ENCODE results near the gene IBTK. TPM values are rescaled to one million over a fixed set of nuclear protein-coding genes. Genes with fewer than 3 reads are reported as not detected.

IBTK gene
- total RNA-seq, 1 experiment from 2014 or later: 24.1 TPM

DNA sequence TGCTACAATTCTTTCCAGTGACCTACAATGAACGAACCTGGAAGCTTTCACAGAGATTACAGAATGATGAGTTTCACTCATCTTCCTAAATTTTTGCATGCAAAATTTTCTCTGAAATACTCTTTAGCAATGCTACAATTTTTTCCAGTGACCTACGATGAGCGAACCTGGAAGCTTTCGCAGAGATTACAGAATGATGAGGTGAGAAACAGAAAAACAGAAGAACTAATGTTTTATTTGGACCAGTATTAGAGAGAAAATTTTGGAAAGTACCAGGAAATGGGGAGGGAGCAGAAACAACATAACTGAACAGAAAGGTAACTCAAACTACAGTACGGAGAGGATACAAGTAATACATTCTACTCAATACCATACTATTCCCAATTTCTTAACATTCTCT lies 75.0 kb downstream of the IBTK start:
- Mint-ChIP-seq H3K27me3 (ENCODE audit: low read depth) (no peaks in the 10 kb centered on the region), H3K4me1 (no peaks in the 10 kb centered on the region), H3K9me3 (no peaks in the 10 kb centered on the region), H3K4me3 (no peak overlapping the region), H3K36me3 (peaks cover 27% of the 10 kb centered on the region), H3K27ac (no peak overlapping the region)
- TF ChIP-seq, protein P1, sequence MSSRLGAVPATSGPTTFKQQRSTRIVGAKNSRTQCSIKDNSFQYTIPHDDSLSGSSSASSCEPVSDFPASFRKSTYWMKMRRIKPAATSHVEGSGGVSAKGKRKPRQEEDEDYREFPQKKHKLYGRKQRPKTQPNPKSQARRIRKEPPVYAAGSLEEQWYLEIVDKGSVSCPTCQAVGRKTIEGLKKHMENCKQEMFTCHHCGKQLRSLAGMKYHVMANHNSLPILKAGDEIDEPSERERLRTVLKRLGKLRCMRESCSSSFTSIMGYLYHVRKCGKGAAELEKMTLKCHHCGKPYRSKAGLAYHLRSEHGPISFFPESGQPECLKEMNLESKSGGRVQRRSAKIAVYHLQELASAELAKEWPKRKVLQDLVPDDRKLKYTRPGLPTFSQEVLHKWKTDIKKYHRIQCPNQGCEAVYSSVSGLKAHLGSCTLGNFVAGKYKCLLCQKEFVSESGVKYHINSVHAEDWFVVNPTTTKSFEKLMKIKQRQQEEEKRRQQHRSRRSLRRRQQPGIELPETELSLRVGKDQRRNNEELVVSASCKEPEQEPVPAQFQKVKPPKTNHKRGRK (CRISPR knock-in tag; IDR thresholded peaks at IDR 0.05; ENCODE audit: borderline replicate concordance): no peak
- ChIA-PET POLR2A (no interaction called here), CTCF (no interaction called here)
- no peak for ATAC-seq
- DNase-seq (ENCODE audit: low spot score): no peak

DNA sequence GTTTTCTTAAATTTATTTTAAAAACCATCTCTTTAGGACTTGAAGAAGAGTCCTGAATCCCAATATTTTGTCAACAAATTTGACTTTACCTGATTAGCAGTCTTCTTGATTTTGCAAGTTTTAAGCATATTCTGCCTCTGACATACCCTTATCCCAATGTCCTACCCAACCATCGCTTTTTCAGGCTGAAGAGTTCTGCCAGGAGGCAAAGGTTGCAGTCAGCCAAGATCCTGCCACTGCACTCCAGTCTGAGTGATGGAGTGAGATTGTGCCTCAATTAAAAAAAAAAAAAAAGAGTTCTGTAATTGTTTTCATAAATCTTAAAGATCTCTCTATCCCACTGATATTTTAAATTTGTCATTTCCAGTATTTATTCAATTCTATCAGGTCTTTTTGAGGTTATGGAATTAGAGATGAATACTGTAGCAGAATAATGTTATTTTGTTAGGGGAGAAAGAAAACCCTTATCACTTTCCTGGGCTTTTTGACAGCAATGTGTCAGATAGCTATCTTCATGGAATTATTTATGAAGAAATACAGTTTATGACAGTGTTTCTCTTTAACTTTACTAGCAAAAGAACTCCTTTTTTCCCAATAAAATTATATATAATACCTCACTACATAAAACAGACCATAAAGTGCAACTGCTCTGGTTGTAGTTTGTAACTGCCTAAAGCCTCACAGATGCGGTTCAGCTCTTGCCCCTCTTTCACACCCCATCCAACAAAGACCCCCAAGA lies 78.2 kb downstream of the IBTK start:
- no peak for DNase-seq (ENCODE audit: low spot score)
- no peaks in the 10 kb centered on the region for H3K27me3 Mint-ChIP-seq (ENCODE audit: low read depth)
- H3K9me3 Mint-ChIP-seq: no peaks in the 10 kb centered on the region
- POLR2A ChIA-PET: no interaction called here
- no peak overlapping the region for H3K4me3 Mint-ChIP-seq
- ATAC-seq: no peak
- CTCF ChIA-PET: no interaction called here
- peaks cover 27% of the 10 kb centered on the region for H3K36me3 Mint-ChIP-seq
- H3K27ac Mint-ChIP-seq: no peak overlapping the region
- no peaks in the 10 kb centered on the region for H3K4me1 Mint-ChIP-seq
- no peak for TF ChIP-seq CREB1 (CRISPR knock-in tag; IDR thresholded peaks at IDR 0.05)

DNA sequence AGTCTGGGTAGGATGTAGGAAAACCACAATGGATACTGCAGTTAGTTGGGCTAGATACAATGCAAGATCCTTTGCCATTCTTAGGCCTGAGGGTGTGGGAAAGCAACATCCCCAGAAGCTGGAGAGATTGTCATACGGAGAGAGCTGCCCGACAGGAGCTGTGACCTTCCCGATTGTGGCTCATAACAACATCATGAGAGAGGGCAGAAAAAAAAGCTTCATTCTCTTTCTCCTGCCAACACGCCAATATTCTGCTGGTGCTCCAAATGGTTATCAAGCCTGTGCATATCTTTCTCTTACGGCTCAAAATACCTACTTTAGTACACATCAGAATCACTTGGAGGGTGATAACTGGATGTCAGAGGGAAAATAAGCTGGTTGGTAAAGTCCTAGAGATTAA lies 81.1 kb downstream of the IBTK start:
- ChIA-PET POLR2A (no interaction called here), CTCF (no interaction called here)
- Mint-ChIP-seq H3K27me3 (ENCODE audit: low read depth) (no peaks in the 10 kb centered on the region), H3K27ac (no peak overlapping the region), H3K4me3 (no peak overlapping the region), H3K4me1 (no peaks in the 10 kb centered on the region), H3K36me3 (peaks cover 7% of the 10 kb centered on the region), H3K9me3 (no peaks in the 10 kb centered on the region)
- ATAC-seq (no peak), DNase-seq (ENCODE audit: low spot score) (no peak)
- TF ChIP-seq RELA (CRISPR knock-in tag; IDR thresholded peaks at IDR 0.05; ENCODE audit: borderline replicate concordance) (no peak), NFE2L1 (CRISPR knock-in tag; IDR thresholded peaks at IDR 0.05) (no peak), ESRRA (CRISPR knock-in tag; IDR thresholded peaks at IDR 0.05; ENCODE audit: borderline replicate concordance) (no peak), JUN (CRISPR knock-in tag; IDR thresholded peaks at IDR 0.05) (no peak), EMX1 (CRISPR knock-in tag; IDR thresholded peaks at IDR 0.05) (no peak), ZNF423 (CRISPR knock-in tag; IDR thresholded peaks at IDR 0.05) (no peak), MXD4 (CRISPR knock-in tag; IDR thresholded peaks at IDR 0.05; ENCODE audit: borderline replicate concordance) (no peak), IRF2 (CRISPR knock-in tag; IDR thresholded peaks at IDR 0.05; ENCODE audit: borderline replicate concordance, low read depth) (no peak), PRRX2 (CRISPR knock-in tag; IDR thresholded peaks at IDR 0.05) (no peak), RORB (CRISPR knock-in tag; IDR thresholded peaks at IDR 0.05) (no peak), ZNF121 (CRISPR knock-in tag; IDR thresholded peaks at IDR 0.05) (no peak)
- TF ChIP-seq, protein P2, sequence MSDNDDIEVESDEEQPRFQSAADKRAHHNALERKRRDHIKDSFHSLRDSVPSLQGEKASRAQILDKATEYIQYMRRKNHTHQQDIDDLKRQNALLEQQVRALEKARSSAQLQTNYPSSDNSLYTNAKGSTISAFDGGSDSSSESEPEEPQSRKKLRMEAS (CRISPR knock-in tag; IDR thresholded peaks at IDR 0.05): no peak
- TF ChIP-seq, protein P3, sequence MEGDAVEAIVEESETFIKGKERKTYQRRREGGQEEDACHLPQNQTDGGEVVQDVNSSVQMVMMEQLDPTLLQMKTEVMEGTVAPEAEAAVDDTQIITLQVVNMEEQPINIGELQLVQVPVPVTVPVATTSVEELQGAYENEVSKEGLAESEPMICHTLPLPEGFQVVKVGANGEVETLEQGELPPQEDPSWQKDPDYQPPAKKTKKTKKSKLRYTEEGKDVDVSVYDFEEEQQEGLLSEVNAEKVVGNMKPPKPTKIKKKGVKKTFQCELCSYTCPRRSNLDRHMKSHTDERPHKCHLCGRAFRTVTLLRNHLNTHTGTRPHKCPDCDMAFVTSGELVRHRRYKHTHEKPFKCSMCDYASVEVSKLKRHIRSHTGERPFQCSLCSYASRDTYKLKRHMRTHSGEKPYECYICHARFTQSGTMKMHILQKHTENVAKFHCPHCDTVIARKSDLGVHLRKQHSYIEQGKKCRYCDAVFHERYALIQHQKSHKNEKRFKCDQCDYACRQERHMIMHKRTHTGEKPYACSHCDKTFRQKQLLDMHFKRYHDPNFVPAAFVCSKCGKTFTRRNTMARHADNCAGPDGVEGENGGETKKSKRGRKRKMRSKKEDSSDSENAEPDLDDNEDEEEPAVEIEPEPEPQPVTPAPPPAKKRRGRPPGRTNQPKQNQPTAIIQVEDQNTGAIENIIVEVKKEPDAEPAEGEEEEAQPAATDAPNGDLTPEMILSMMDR (IDR thresholded peaks at IDR 0.05): no peak
- TF ChIP-seq, protein P4, sequence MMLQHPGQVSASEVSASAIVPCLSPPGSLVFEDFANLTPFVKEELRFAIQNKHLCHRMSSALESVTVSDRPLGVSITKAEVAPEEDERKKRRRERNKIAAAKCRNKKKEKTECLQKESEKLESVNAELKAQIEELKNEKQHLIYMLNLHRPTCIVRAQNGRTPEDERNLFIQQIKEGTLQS (CRISPR knock-in tag; conservative IDR thresholded peaks at IDR 0.05): no peak
- TF ChIP-seq, protein P5, sequence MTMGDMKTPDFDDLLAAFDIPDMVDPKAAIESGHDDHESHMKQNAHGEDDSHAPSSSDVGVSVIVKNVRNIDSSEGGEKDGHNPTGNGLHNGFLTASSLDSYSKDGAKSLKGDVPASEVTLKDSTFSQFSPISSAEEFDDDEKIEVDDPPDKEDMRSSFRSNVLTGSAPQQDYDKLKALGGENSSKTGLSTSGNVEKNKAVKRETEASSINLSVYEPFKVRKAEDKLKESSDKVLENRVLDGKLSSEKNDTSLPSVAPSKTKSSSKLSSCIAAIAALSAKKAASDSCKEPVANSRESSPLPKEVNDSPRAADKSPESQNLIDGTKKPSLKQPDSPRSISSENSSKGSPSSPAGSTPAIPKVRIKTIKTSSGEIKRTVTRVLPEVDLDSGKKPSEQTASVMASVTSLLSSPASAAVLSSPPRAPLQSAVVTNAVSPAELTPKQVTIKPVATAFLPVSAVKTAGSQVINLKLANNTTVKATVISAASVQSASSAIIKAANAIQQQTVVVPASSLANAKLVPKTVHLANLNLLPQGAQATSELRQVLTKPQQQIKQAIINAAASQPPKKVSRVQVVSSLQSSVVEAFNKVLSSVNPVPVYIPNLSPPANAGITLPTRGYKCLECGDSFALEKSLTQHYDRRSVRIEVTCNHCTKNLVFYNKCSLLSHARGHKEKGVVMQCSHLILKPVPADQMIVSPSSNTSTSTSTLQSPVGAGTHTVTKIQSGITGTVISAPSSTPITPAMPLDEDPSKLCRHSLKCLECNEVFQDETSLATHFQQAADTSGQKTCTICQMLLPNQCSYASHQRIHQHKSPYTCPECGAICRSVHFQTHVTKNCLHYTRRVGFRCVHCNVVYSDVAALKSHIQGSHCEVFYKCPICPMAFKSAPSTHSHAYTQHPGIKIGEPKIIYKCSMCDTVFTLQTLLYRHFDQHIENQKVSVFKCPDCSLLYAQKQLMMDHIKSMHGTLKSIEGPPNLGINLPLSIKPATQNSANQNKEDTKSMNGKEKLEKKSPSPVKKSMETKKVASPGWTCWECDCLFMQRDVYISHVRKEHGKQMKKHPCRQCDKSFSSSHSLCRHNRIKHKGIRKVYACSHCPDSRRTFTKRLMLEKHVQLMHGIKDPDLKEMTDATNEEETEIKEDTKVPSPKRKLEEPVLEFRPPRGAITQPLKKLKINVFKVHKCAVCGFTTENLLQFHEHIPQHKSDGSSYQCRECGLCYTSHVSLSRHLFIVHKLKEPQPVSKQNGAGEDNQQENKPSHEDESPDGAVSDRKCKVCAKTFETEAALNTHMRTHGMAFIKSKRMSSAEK (CRISPR knock-in tag; IDR thresholded peaks at IDR 0.05; ENCODE audit: borderline replicate concordance): no peak
- TF ChIP-seq, protein P6, sequence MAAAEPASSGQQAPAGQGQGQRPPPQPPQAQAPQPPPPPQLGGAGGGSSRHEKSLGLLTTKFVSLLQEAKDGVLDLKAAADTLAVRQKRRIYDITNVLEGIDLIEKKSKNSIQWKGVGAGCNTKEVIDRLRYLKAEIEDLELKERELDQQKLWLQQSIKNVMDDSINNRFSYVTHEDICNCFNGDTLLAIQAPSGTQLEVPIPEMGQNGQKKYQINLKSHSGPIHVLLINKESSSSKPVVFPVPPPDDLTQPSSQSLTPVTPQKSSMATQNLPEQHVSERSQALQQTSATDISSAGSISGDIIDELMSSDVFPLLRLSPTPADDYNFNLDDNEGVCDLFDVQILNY (CRISPR knock-in tag; IDR thresholded peaks at IDR 0.05): no peak
- TF ChIP-seq, protein P7, sequence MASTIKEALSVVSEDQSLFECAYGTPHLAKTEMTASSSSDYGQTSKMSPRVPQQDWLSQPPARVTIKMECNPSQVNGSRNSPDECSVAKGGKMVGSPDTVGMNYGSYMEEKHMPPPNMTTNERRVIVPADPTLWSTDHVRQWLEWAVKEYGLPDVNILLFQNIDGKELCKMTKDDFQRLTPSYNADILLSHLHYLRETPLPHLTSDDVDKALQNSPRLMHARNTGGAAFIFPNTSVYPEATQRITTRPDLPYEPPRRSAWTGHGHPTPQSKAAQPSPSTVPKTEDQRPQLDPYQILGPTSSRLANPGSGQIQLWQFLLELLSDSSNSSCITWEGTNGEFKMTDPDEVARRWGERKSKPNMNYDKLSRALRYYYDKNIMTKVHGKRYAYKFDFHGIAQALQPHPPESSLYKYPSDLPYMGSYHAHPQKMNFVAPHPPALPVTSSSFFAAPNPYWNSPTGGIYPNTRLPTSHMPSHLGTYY (CRISPR knock-in tag; IDR thresholded peaks at IDR 0.05): no peak
- TF ChIP-seq, protein P8, sequence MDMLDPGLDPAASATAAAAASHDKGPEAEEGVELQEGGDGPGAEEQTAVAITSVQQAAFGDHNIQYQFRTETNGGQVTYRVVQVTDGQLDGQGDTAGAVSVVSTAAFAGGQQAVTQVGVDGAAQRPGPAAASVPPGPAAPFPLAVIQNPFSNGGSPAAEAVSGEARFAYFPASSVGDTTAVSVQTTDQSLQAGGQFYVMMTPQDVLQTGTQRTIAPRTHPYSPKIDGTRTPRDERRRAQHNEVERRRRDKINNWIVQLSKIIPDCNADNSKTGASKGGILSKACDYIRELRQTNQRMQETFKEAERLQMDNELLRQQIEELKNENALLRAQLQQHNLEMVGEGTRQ (CRISPR knock-in tag; IDR thresholded peaks at IDR 0.05): no peak

Data from WTC11 (cell line).